ENCODE measurements around the gene UBE2H.

- TF ChIP-seq POLR2A (IDR thresholded peaks at IDR 0.05), result no peak
- TF ChIP-seq, protein P1, sequence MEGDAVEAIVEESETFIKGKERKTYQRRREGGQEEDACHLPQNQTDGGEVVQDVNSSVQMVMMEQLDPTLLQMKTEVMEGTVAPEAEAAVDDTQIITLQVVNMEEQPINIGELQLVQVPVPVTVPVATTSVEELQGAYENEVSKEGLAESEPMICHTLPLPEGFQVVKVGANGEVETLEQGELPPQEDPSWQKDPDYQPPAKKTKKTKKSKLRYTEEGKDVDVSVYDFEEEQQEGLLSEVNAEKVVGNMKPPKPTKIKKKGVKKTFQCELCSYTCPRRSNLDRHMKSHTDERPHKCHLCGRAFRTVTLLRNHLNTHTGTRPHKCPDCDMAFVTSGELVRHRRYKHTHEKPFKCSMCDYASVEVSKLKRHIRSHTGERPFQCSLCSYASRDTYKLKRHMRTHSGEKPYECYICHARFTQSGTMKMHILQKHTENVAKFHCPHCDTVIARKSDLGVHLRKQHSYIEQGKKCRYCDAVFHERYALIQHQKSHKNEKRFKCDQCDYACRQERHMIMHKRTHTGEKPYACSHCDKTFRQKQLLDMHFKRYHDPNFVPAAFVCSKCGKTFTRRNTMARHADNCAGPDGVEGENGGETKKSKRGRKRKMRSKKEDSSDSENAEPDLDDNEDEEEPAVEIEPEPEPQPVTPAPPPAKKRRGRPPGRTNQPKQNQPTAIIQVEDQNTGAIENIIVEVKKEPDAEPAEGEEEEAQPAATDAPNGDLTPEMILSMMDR (IDR thresholded peaks at IDR 0.05), result no peak
Observed at GRCh38 chr7:129887865-129888264, 64.9 kb downstream of the UBE2H start.

All from body of pancreas (tissue), 4 donors.